IMR-90 (cell line): Measurements from ENCODE around the gene CTNNAL1. TPM values are rescaled to one million over a fixed set of nuclear protein-coding genes. Genes with fewer than 3 reads are reported as not detected.

Experiments used
- ATAC-seq: fragments of 200-7000 bp; cut with Tn5 transposase; 2 replicates; pipeline ENCODE4 v1.9.1; 2020; ENCODE audit warnings: low read depth, mild to moderate bottlenecking, moderate library complexity
- BruUV-seq: library from RNA; stranded (reverse); fragments of 400-500 nt; replicated peaks from 2 replicates; lab custom pipeline; 2021; lab: Mats Ljungman, UMichigan
- CTCF ChIA-PET: fragments of 300-600 bp; formaldehyde crosslinking; extraction: SDS; loops from one replicate; lab custom pipeline; 2021; ENCODE audit warnings: antibody characterized with exemption; lab: Yijun Ruan, JAX
- POLR2A ChIA-PET: fragments of 300-600 bp; sonication (Branson Sonifier 250); formaldehyde crosslinking; loops from one replicate; lab custom pipeline; 2022; ENCODE audit warnings: antibody characterized with exemption; ENCODE audit not compliant: unreplicated experiment; lab: Charles Lee
- DNase-seq: peaks from one replicate; pipeline ENCODE4 v3.0.0; 2013
- H2AFZ ChIP-seq: replicated peaks from 2 replicates; pipeline ENCODE3; 2013; ENCODE audit warnings: low read length, mild to moderate bottlenecking; ENCODE audit not compliant: poor library complexity
- H2AK5ac ChIP-seq: 2 replicates; pipeline ENCODE4 v1.6.1; 2013; ENCODE audit warnings: low read depth, low read length, inconsistent platforms
- H2AK9ac ChIP-seq: replicated peaks from 2 replicates; pipeline ENCODE3; 2013; ENCODE audit warnings: mild to moderate bottlenecking, low read depth, low read length, moderate library complexity; ENCODE audit not compliant: poor library complexity
- H2BK120ac ChIP-seq: 2 replicates; pipeline ENCODE4 v1.6.1; 2013; ENCODE audit warnings: low read depth, low read length, inconsistent platforms
- H2BK15ac ChIP-seq: 3 replicates; pipeline ENCODE4 v1.6.1; 2013; ENCODE audit warnings: low read depth, low read length, inconsistent platforms
- H2BK20ac ChIP-seq: 2 replicates; pipeline ENCODE4 v1.6.1; 2013; ENCODE audit warnings: low read depth, mild to moderate bottlenecking, inconsistent platforms, low read length, moderate library complexity
- H2BK5ac ChIP-seq: 2 replicates; pipeline ENCODE4 v1.6.1; 2013; ENCODE audit warnings: mild to moderate bottlenecking, low read depth, low read length, inconsistent platforms; ENCODE audit not compliant: poor library complexity, severe bottlenecking
- H3K14ac ChIP-seq: replicated peaks from 2 replicates; pipeline ENCODE4 v1.6.1; 2013; ENCODE audit warnings: low read depth, low read length, inconsistent platforms
- H3K18ac ChIP-seq: 2 replicates; pipeline ENCODE4 v1.6.1; 2013; ENCODE audit warnings: low read depth, low read length, control low read depth
- H3K23ac ChIP-seq: 2 replicates; pipeline ENCODE4 v1.6.1; 2013; ENCODE audit warnings: low read depth, low read length, inconsistent platforms
- H3K27ac ChIP-seq: 2 replicates; pipeline ENCODE4 v1.5.1; 2013; ENCODE audit warnings: mild to moderate bottlenecking, control low read depth, low read length; ENCODE audit not compliant: insufficient read depth
- H3K27me3 ChIP-seq: 2 replicates; pipeline ENCODE4 v1.6.1; 2013; ENCODE audit warnings: low read length; ENCODE audit not compliant: control insufficient read depth, insufficient read depth
- H3K36me3 ChIP-seq: 2 replicates; pipeline ENCODE4 v1.6.1; 2013; ENCODE audit warnings: low read length, mixed read lengths; ENCODE audit not compliant: control insufficient read depth, insufficient read depth
- H3K4ac ChIP-seq: 2 replicates; pipeline ENCODE4 v1.6.1; 2013; ENCODE audit warnings: low read depth, low read length, inconsistent platforms
- H3K4me1 ChIP-seq: 2 replicates; pipeline ENCODE4 v1.6.1; 2013; ENCODE audit warnings: low read length, mixed read lengths; ENCODE audit not compliant: control insufficient read depth, insufficient read depth
- H3K4me2 ChIP-seq: 2 replicates; pipeline ENCODE4 v1.6.1; 2013; ENCODE audit warnings: low read depth, mild to moderate bottlenecking, control low read depth, low read length, moderate library complexity
- H3K4me3 ChIP-seq: 2 replicates; pipeline ENCODE4 v1.5.1; 2013; ENCODE audit warnings: low read depth, mild to moderate bottlenecking, control low read depth, low read length, moderate library complexity; ENCODE audit not compliant: insufficient read depth
- H3K56ac ChIP-seq: 2 replicates; pipeline ENCODE4 v1.6.1; 2013; ENCODE audit warnings: low read length, inconsistent platforms; ENCODE audit not compliant: insufficient read depth; ENCODE audit errors: extremely low read depth
- H3K79me1 ChIP-seq, 2 experiments: 2 replicates each; pipeline ENCODE4 v1.6.1; 2013; ENCODE audit warnings: low read length in 2 of 2, inconsistent platforms in 1 of 2, low read depth in 1 of 2
- H3K9ac ChIP-seq: 2 replicates; pipeline ENCODE4 v1.6.1; 2013; ENCODE audit warnings: low read depth, low read length, control low read depth
- H3K9me1 ChIP-seq: 2 replicates; pipeline ENCODE4 v1.6.1; 2013; ENCODE audit warnings: low read length, inconsistent platforms; ENCODE audit not compliant: insufficient read depth
- H3K9me3 ChIP-seq: 2 replicates; pipeline ENCODE4 v1.6.1; 2013; ENCODE audit warnings: low read length; ENCODE audit not compliant: control insufficient read depth, insufficient read depth
- H4K20me1 ChIP-seq: 2 replicates; pipeline ENCODE4 v1.6.1; 2013; ENCODE audit warnings: low read length, inconsistent platforms; ENCODE audit not compliant: insufficient read depth
- H4K5ac ChIP-seq: 2 replicates; pipeline ENCODE4 v1.6.1; 2013; ENCODE audit warnings: mild to moderate bottlenecking, low read depth, low read length, control low read depth
- H4K8ac ChIP-seq, 2 experiments: 2 replicates each; pipeline ENCODE4 v1.6.1; 2013; ENCODE audit warnings: low read depth in 2 of 2, low read length in 2 of 2, control low read depth in 1 of 2, inconsistent platforms in 1 of 2
- H4K91ac ChIP-seq: 2 replicates; pipeline ENCODE4 v1.6.1; 2013; ENCODE audit warnings: low read depth, low read length, inconsistent platforms; ENCODE audit not compliant: insufficient read depth
- CEBPB ChIP-seq: IDR thresholded peaks from 2 replicates; pipeline ENCODE4 v1.6.1; 2012; ENCODE audit warnings: low read depth, low read length, improper control_type of control experiment
- MAZ ChIP-seq: IDR thresholded peaks from 2 replicates; pipeline ENCODE4 v1.6.1; 2012; ENCODE audit warnings: low read depth, mild to moderate bottlenecking, low read length, improper control_type of control experiment, moderate library complexity, borderline replicate concordance
- WGBS, 2 experiments: methylation state at CpG; one replicate each; pipeline versions ENCODE4 v1.1.5 to v1.1.7; 2013; ENCODE audit warnings: missing lambda C conversion rate in 2 of 2; ENCODE audit not compliant: insufficient read length in 1 of 2; ENCODE audit errors: extremely low coverage in 2 of 2; 5-methylcytosine and 5-hydroxymethylcytosine counted together
- dilution Hi-C: fragments of 300-500 bp; cut with HindIII; formaldehyde crosslinking; loops from one replicate; pipeline ENCODE4 v1.14.3; 2018; ENCODE audit warnings: low sequenced_read_pairs; ENCODE audit not compliant: unreplicated experiment
- in situ Hi-C: fragments of 300-500 bp; cut with MboI; formaldehyde crosslinking; loops from 3 replicates; pipeline ENCODE4 v1.14.3; 2019; ENCODE audit warnings: low sequenced_read_pairs, inconsistent platforms, mixed read lengths
- intact Hi-C: fragments of 100-400 bp; cut with micrococcal nuclease; formaldehyde crosslinking; loops from 2 replicates; pipeline ENCODE4 v1.10.0; 2022
- polyA plus RNA-seq, 3 experiments: library from polyadenylated mRNA; depleted of rRNA; stranded (reverse); fragments of >200 nt; gene quantifications; 2 replicates each; pipeline ENCODE4 v1.2.3, GENCODE V29; 2012; ENCODE audit warnings: low replicate concordance in 1 of 3
- total RNA-seq: library from RNA; depleted of rRNA; stranded (reverse); fragments of >200 nt; gene quantifications from 2 replicates; pipeline ENCODE4 v1.2.3, GENCODE V29; 2012

CTNNAL1 gene
- total and polyA plus RNA-seq, 2 of the 4 experiments (the other 2 are of a cell fraction), result 72.3 to 131 TPM

- in situ Hi-C loops (no loop called here), intact Hi-C loops (no loop called here), dilution Hi-C loops (no loop called here)
- no peak for ATAC-seq
- no peak overlapping the region for H3K4me2 ChIP-seq
- no peak overlapping the region for H3K27ac ChIP-seq
- no peak overlapping the region for H3K9ac ChIP-seq
- no peak overlapping the region for H2BK5ac ChIP-seq
- WGBS, 2 experiments, result 33% methylated on average over 1 of the region's 1 CpG; no CpG with 5 or more reads in 1 of the 2 experiments
- peaks cover 11% of the 10 kb centered on the region for H3K36me3 ChIP-seq
- no peaks in the 10 kb centered on the region for H4K20me1 ChIP-seq
- no peak overlapping the region for H3K4ac ChIP-seq
- no peak overlapping the region for H2BK15ac ChIP-seq
- H3K79me1 ChIP-seq, result peaks cover 13 to 15% of the 10 kb centered on the region in 2 experiments
- no peak overlapping the region for H2AFZ ChIP-seq
- no peaks in the 10 kb centered on the region for H3K27me3 ChIP-seq
- no peak overlapping the region for H3K23ac ChIP-seq
- H3K14ac ChIP-seq, result no peak overlapping the region
- no peak overlapping the region for H2AK9ac ChIP-seq
- no peak overlapping the region for H2BK120ac ChIP-seq
- H4K5ac ChIP-seq, result no peak overlapping the region
- H3K9me1 ChIP-seq, result no peaks in the 10 kb centered on the region
- no peaks in the 10 kb centered on the region for H3K9me3 ChIP-seq
- H4K91ac ChIP-seq, result no peak overlapping the region
- H2AK5ac ChIP-seq, result no peak overlapping the region
- ChIA-PET POLR2A (interaction anchor here (0.5 kb wide), 1 partner anchor 160 kb away, joined by 9 read pairs; no protein-coding TSS in a partner anchor), CTCF (no interaction called here)
- no peak for TF ChIP-seq CEBPB
- no peak for TF ChIP-seq MAZ
- no peak overlapping the region for H3K56ac ChIP-seq
- DNase-seq, result no peak
- H4K8ac ChIP-seq, result no peak overlapping the region
- BruUV-seq, result no TSS peak
- no peak overlapping the region for H3K18ac ChIP-seq
- no peak overlapping the region for H3K4me3 ChIP-seq
- H3K4me1 ChIP-seq, result no peaks in the 10 kb centered on the region
- H2BK20ac ChIP-seq, result no peak overlapping the region
Observed at GRCh38 chr9:108978205-108978604, 35.1 kb downstream of the CTNNAL1 start.
